Ovary (tissue), 9 donors: ENCODE measurements around the gene PCA3. TPM values are rescaled to one million over a fixed set of nuclear protein-coding genes. Genes with fewer than 3 reads are reported as not detected.

Source experiments
- DNase-seq, 5 donors: peaks; one replicate each; pipeline ENCODE4 v3.0.0-alpha.2; 2019 to 2020
- H3K27ac ChIP-seq, 2 donors: fragments of 200-600 bp; one replicate each; pipeline versions ENCODE4 v1.5.1 to v1.8.0; 2019 to 2022
- H3K27me3 ChIP-seq: fragments of 200-600 bp; one replicate; pipeline ENCODE4 v1.8.0; 2022
- H3K36me3 ChIP-seq: fragments of 200-600 bp; sonication (generic); one replicate; pipeline ENCODE4 v1.5.1; 2019
- H3K4me1 ChIP-seq: one replicate; pipeline ENCODE4 v1.8.1; 2013; ENCODE audit warnings: mild to moderate bottlenecking, moderate library complexity; ENCODE audit not compliant: insufficient read depth
- H3K4me3 ChIP-seq: fragments of 200-600 bp; sonication (generic); one replicate; pipeline ENCODE4 v1.5.1; 2017
- H3K9me3 ChIP-seq, 2 donors: fragments of 200-600 bp in 1 of 2; sonication (generic) in 1 of 2; one replicate each; pipeline versions ENCODE4 v1.5.1 to v1.8.1; 2013 to 2019; ENCODE audit warnings: mild to moderate bottlenecking in 1 of 2, moderate library complexity in 1 of 2
- EP300 ChIP-seq: sonication (generic); formaldehyde crosslinking; IDR thresholded peaks from one replicate; pipeline ENCODE4 v1.6.1; 2017; ENCODE audit warnings: antibody characterized with exemption
- POLR2A ChIP-seq: fragments of 450-650 bp; IDR thresholded peaks from one replicate; pipeline ENCODE4 v1.6.1; 2017; ENCODE audit warnings: antibody characterized with exemption, mild to moderate bottlenecking, moderate library complexity
- WGBS, 3 donors: extraction: QIAGEN DNeasy Blood & Tissue Kit in 1 of 3; methylation state at CpG; one replicate each; pipeline versions ENCODE4 v1.1.5 to v1.1.7; 2013 to 2017; 5-methylcytosine and 5-hydroxymethylcytosine counted together
- intact Hi-C, 4 donors: fragments of 100-400 bp; cut with DNase I; formaldehyde crosslinking; loops; one replicate each; pipeline versions ENCODE4 v1.11.0 to v1.15.1; 2022 to 2023
- polyA plus RNA-seq, 2 donors: library from polyadenylated mRNA; stranded (reverse); fragments of 200-250 nt in 1 of 2; fragments of 350-450 nt in 1 of 2; fragmentation: Illumina TruSeq in 1 of 2; extraction: RNeasy Lipid Tissue Mini Kit (QIAGEN cat#74804) in 1 of 2; gene quantifications; one replicate each; pipeline ENCODE4 v1.2.3, GENCODE V29; 2013 to 2014
- total RNA-seq, 7 donors: library from RNA; depleted of rRNA in 2 of 7; stranded (reverse); fragments of >200 nt in 2 of 7; fragmentation: NEBNext Ultra II Directional in 3 of 7; extraction: Animal tissue kit (Norgen Biotek cat#: 25700) in 3 of 7; gene quantifications; one replicate each; pipeline versions ENCODE4 v1.1.0 to v1.2.4, GENCODE V29; 2016 to 2023
- TF ChIP-seq, protein P1 (sequence below), 3 donors: fragments of 450-650 bp in 2 of 3; fragments of 200-600 bp in 1 of 3; IDR thresholded peaks; one replicate each; pipeline versions ENCODE4 v1.5.1 to v1.8.0; 2016 to 2022; ENCODE audit warnings: antibody characterized with exemption in 3 of 3, mild to moderate bottlenecking in 1 of 3
- donor health status: DM: no; HTN: no; CAD: no; lungs with moderate emphysema.
- donor health status: DM: no; HTN: no; CAD: no.
- donor health status: Bipolar disorder and iron deficiency.
- donor health status: DM: yes; HTN: yes; CAD: no.
- donor health status: DM: no; HTN: no; CAD: no.
- donor health status: DM: yes; HTN: yes; CAD: no.

PCA3 gene
- total and polyA plus RNA-seq, 9 donors = not detected

DNA sequence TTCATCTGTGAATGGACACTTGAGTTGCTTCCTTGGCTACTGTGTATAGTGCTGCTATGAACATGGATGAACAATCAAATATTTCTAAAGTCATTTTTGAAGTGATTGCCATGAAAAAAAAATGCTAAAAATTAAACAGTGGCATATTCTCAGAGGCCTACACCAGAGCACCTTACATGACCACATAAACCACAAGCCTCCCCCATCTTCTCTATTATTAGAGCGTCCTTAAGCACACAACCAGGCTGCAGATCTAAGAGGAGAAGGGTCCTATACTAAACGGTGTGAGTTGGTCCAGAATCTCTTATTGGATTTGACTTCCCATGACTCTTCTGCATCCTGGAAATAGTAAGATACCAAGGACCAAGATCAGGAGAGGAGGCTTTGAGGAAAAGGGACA lies 34.3 kb downstream of the PCA3 start:
- Histone ChIP-seq H3K36me3 (no peaks in the 10 kb centered on the region), H3K27ac (no peak overlapping the region), H3K4me1 (no peaks in the 10 kb centered on the region), H3K9me3 (no peaks in the 10 kb centered on the region), H3K4me3 (no peak overlapping the region), H3K27me3 (no peaks in the 10 kb centered on the region)
- 76 to 86% (median 80%) methylated on average over 2 of the region's 2 CpGs for WGBS, 3 donors
- TF ChIP-seq EP300 (no peak), POLR2A (no peak)
- TF ChIP-seq, protein P1, sequence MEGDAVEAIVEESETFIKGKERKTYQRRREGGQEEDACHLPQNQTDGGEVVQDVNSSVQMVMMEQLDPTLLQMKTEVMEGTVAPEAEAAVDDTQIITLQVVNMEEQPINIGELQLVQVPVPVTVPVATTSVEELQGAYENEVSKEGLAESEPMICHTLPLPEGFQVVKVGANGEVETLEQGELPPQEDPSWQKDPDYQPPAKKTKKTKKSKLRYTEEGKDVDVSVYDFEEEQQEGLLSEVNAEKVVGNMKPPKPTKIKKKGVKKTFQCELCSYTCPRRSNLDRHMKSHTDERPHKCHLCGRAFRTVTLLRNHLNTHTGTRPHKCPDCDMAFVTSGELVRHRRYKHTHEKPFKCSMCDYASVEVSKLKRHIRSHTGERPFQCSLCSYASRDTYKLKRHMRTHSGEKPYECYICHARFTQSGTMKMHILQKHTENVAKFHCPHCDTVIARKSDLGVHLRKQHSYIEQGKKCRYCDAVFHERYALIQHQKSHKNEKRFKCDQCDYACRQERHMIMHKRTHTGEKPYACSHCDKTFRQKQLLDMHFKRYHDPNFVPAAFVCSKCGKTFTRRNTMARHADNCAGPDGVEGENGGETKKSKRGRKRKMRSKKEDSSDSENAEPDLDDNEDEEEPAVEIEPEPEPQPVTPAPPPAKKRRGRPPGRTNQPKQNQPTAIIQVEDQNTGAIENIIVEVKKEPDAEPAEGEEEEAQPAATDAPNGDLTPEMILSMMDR (IDR thresholded peaks at IDR 0.05) = no peak
- no peak for DNase-seq
- intact Hi-C loops = no loop called here

DNA sequence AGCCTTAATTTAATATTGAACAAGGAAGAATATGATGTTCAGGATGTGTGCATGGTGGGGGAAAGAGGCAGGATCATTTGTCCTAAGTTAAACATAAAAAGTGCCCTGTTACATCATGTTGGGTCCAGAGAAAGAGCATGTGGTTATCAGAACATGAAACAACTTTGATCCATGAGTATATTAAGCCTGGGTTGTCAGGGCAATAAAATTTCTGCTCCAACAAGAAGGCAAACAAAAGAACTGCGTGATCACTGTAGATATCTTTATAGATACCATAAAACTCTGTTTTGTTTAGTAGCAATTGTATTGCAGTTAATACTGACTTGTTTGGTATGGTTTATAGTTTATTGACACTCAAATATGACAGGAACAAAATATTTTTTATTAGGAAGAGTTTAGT lies 35.2 kb downstream of the PCA3 start:
- intact Hi-C loops = no loop called here
- Histone ChIP-seq H3K4me3 (no peak overlapping the region), H3K27me3 (no peaks in the 10 kb centered on the region), H3K36me3 (no peaks in the 10 kb centered on the region), H3K27ac (no peak overlapping the region), H3K4me1 (no peaks in the 10 kb centered on the region), H3K9me3 (no peaks in the 10 kb centered on the region)
- DNase-seq = no peak
- TF ChIP-seq, protein P1 (IDR thresholded peaks at IDR 0.05) = no peak
- no peak for TF ChIP-seq POLR2A
- no peak for TF ChIP-seq EP300
- WGBS, 3 donors = 90 to 92% (median 91%) methylated on average over 1 of the region's 1 CpG

DNA sequence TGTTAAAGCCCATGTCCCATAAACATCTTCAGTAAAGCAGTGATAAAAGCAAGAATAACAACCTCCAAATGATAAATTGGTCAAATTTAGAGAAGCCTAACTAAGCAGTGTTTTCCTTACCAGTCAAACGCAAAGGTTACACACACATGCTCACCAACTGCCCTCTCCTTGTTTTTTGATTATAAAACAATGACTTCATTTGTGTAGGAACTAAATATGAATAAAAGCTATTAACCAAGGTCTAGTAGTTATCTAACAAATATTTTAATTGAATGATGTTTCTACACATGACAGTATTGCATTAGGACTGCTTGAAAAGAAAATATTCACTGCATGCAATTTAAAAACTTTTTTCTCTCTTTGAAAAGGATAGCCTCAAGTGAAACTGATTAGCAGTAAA lies 36.7 kb downstream of the PCA3 start:
- H3K27ac ChIP-seq = no peak overlapping the region
- H3K36me3 ChIP-seq = no peaks in the 10 kb centered on the region
- no peaks in the 10 kb centered on the region for H3K4me1 ChIP-seq
- 35 to 54% (median 48%) methylated on average over 1 of the region's 1 CpG for WGBS, 3 donors
- TF ChIP-seq POLR2A = no peak
- intact Hi-C loops = loop anchor here in 2 of 4 donors (10.0 kb wide), 3 partner anchors 214 to 354 kb away; partner anchors contain the start of gene FOXB2 (in 1 of the 2)
- no peaks in the 10 kb centered on the region for H3K9me3 ChIP-seq
- DNase-seq = no peak
- H3K27me3 ChIP-seq = no peaks in the 10 kb centered on the region
- H3K4me3 ChIP-seq = no peak overlapping the region

DNA sequence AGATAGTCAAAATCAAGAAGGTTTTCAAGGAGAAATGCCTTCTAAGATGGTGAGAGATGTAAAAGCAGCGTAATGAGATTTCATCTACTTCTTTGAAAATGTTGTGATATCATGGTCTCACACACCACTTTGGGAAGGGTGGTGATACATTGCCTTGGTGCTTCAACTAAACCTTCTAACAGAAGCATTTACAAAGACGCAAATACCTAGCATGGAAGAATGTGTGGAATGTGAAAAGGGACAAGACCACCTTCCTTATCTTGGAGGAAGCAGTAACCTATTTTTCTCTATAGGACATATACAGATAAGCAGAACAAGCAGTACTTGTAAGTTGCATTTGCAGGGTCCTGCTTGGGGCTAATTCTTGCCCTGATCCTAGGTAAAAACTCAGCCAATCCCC lies 38.8 kb downstream of the PCA3 start:
- H3K4me3 ChIP-seq = no peak overlapping the region
- no peak for DNase-seq
- intact Hi-C loops = loop anchor here in 2 of 4 donors (10.0 kb wide), 3 partner anchors 212 to 352 kb away; partner anchors contain the start of gene FOXB2 (in 1 of the 2)
- no peak overlapping the region for H3K27ac ChIP-seq
- TF ChIP-seq, protein P1 (IDR thresholded peaks at IDR 0.05) = no peak
- no peak for TF ChIP-seq EP300
- TF ChIP-seq POLR2A = no peak
- no peaks in the 10 kb centered on the region for H3K9me3 ChIP-seq
- H3K36me3 ChIP-seq = no peaks in the 10 kb centered on the region
- no peaks in the 10 kb centered on the region for H3K4me1 ChIP-seq
- H3K27me3 ChIP-seq = no peaks in the 10 kb centered on the region
- 70 to 86% (median 77%) methylated on average over 2 of the region's 2 CpGs for WGBS, 3 donors

DNA sequence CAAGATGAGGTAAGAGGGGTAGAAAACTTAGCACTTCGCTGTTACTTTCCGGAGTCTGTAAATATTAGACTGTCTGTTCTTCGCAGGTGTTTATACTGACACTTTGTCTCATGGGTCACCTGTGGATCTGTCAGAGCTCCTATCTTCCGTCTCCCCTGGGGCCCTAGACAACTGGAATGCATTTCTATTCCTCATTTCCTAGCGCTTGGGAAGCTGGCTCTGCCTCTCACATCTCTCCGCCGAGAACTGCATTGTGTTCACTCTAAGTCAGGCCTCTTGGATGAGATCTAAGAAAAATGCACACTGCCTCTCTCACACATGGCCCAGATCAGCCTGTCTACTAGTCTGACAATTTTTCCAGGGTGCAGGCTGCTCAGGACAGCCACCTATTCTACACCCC lies 39.5 kb downstream of the PCA3 start:
- WGBS, 3 donors = 84 to 92% (median 88%) methylated on average over 7 of the region's 7 CpGs
- Histone ChIP-seq H3K4me1 (no peaks in the 10 kb centered on the region), H3K27me3 (no peaks in the 10 kb centered on the region), H3K36me3 (no peaks in the 10 kb centered on the region), H3K27ac (no peak overlapping the region), H3K9me3 (no peaks in the 10 kb centered on the region), H3K4me3 (no peak overlapping the region)
- no peak for DNase-seq
- TF ChIP-seq EP300 (no peak), POLR2A (no peak)
- TF ChIP-seq, protein P1 (IDR thresholded peaks at IDR 0.05) = no peak
- intact Hi-C loops = loop anchor here in 2 of 4 donors (10.0 kb wide), 3 partner anchors 211 to 351 kb away; partner anchors contain the start of gene FOXB2 (in 1 of the 2)
